A549 (cell line): ENCODE measurements around the gene SLC16A7.

Experiments
- CBX8 ChIP-seq: fragments of 200-600 bp; sonication (generic); IDR thresholded peaks from 2 replicates; pipeline ENCODE4 v1.6.1; 2016
- EP300 ChIP-seq, 2 experiments: fragments of >200 bp; sonication (Bioruptor Twin); formaldehyde crosslinking; IDR thresholded peaks; 2 replicates in 1 of 2; 3 replicates in 1 of 2; pipeline ENCODE4 v1.6.1; 2016 to 2017
- HOXA7 ChIP-seq: fragments of 250-450 bp; sonication (Bioruptor Pico); IDR thresholded peaks from 2 replicates; pipeline ENCODE4 v1.5.0; 2020; ENCODE audit warnings: mild to moderate bottlenecking, moderate library complexity
- PHF8 ChIP-seq: fragments of 200-600 bp; sonication (generic); IDR thresholded peaks from 2 replicates; pipeline ENCODE4 v1.6.1; 2016; ENCODE audit warnings: low read depth, mild to moderate bottlenecking, antibody characterized with exemption, moderate library complexity, borderline replicate concordance
- POLR2A ChIP-seq: IDR thresholded peaks from 2 replicates; pipeline ENCODE4 v1.6.1; 2012; ENCODE audit warnings: mild to moderate bottlenecking, low read length
- RAD21 ChIP-seq, 2 experiments: fragments of >200 bp in 1 of 2; sonication (Bioruptor Twin) in 1 of 2; formaldehyde crosslinking in 1 of 2; IDR thresholded peaks in 1 of 2; conservative IDR thresholded peaks in 1 of 2; 2 replicates in 1 of 2; 3 replicates in 1 of 2; pipeline ENCODE4 v1.6.1; 2012 to 2018; ENCODE audit warnings: inconsistent platforms in 1 of 2
- RCOR1 ChIP-seq: fragments of 150-350 bp; IDR thresholded peaks from 2 replicates; pipeline ENCODE4 v1.6.1; 2014; ENCODE audit warnings: antibody characterized with exemption, low read length, low read depth
- RNF2 ChIP-seq: fragments of 200-600 bp; sonication (generic); IDR thresholded peaks from 2 replicates; pipeline ENCODE4 v1.6.1; 2016; ENCODE audit warnings: low read depth, mild to moderate bottlenecking, antibody characterized with exemption, moderate library complexity, borderline replicate concordance
- SMC3 ChIP-seq: fragments of >200 bp; sonication (Bioruptor Twin); formaldehyde crosslinking; IDR thresholded peaks from 3 replicates; pipeline ENCODE4 v1.6.1; 2018; ENCODE audit warnings: inconsistent platforms
- ZC3H11A ChIP-seq: fragments of 450-650 bp; IDR thresholded peaks from 2 replicates; pipeline ENCODE4 v1.6.1; 2014; ENCODE audit warnings: antibody characterized with exemption, mild to moderate bottlenecking
- TF ChIP-seq, protein P1 (sequence below): fragments of >200 bp; sonication (Bioruptor Twin); formaldehyde crosslinking; IDR thresholded peaks from 3 replicates; pipeline ENCODE4 v1.5.1; 2016
- TF ChIP-seq, protein P2 (sequence below): fragments of 150-350 bp; IDR thresholded peaks from 2 replicates; pipeline ENCODE4 v1.6.1; 2014; ENCODE audit warnings: low read depth, mild to moderate bottlenecking, low read length
- TF ChIP-seq, protein P3 (sequence below): IDR thresholded peaks from 2 replicates; pipeline ENCODE4 v1.6.1; 2012
- TF ChIP-seq, protein P4 (sequence below): IDR thresholded peaks from 2 replicates; pipeline ENCODE4 v1.6.1; 2012; ENCODE audit warnings: low read depth, borderline replicate concordance

DNA sequence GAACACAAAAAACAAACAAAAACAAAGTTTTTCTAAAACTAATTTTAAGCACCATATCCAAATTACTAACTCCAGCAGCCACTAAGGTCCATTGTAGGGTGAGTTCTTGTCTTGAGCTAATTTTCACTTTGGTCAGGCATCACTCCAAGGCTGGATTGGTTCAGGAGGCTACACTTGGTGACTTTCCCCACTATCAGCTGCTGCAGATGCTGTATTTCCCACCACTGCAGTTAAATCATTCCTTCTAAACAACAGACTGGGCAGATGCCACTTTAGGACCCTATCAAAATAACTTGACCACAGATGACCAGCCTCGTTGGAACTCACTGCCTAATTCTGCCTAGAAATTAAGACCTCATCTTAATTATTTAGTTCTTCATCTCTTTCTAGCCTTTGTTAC, 140.5 kb downstream of the SLC16A7 start:
- TF ChIP-seq RNF2 (no peak), EP300 (IDR thresholded peaks at IDR 0.05) (no peak), SMC3 (no peak), RCOR1 (no peak), POLR2A (no peak), ZC3H11A (no peak), CBX8 (no peak), HOXA7 (CRISPR knock-in tag) (no peak), RAD21 (conservative IDR thresholded peaks at IDR 0.05 in 1 of 2, IDR thresholded peaks at IDR 0.05 in 1 of 2) (no peak), PHF8 (no peak)
- TF ChIP-seq, protein P1, sequence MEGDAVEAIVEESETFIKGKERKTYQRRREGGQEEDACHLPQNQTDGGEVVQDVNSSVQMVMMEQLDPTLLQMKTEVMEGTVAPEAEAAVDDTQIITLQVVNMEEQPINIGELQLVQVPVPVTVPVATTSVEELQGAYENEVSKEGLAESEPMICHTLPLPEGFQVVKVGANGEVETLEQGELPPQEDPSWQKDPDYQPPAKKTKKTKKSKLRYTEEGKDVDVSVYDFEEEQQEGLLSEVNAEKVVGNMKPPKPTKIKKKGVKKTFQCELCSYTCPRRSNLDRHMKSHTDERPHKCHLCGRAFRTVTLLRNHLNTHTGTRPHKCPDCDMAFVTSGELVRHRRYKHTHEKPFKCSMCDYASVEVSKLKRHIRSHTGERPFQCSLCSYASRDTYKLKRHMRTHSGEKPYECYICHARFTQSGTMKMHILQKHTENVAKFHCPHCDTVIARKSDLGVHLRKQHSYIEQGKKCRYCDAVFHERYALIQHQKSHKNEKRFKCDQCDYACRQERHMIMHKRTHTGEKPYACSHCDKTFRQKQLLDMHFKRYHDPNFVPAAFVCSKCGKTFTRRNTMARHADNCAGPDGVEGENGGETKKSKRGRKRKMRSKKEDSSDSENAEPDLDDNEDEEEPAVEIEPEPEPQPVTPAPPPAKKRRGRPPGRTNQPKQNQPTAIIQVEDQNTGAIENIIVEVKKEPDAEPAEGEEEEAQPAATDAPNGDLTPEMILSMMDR = no peak
- TF ChIP-seq, protein P2, sequence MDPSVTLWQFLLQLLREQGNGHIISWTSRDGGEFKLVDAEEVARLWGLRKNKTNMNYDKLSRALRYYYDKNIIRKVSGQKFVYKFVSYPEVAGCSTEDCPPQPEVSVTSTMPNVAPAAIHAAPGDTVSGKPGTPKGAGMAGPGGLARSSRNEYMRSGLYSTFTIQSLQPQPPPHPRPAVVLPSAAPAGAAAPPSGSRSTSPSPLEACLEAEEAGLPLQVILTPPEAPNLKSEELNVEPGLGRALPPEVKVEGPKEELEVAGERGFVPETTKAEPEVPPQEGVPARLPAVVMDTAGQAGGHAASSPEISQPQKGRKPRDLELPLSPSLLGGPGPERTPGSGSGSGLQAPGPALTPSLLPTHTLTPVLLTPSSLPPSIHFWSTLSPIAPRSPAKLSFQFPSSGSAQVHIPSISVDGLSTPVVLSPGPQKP = no peak
- TF ChIP-seq, protein P3, sequence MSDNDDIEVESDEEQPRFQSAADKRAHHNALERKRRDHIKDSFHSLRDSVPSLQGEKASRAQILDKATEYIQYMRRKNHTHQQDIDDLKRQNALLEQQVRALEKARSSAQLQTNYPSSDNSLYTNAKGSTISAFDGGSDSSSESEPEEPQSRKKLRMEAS = no peak
- TF ChIP-seq, protein P4, sequence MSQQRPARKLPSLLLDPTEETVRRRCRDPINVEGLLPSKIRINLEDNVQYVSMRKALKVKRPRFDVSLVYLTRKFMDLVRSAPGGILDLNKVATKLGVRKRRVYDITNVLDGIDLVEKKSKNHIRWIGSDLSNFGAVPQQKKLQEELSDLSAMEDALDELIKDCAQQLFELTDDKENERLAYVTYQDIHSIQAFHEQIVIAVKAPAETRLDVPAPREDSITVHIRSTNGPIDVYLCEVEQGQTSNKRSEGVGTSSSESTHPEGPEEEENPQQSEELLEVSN = no peak
